HCEC 1CT (cell line): Measurements from ENCODE around the gene ARSH.
"Not testable (repeated sequence)": the region's sequence is repeated elsewhere in the genome, so short reads cannot be mapped to it uniquely, and the experiment has no call there.

ENCODE experiments used
- DNase-seq: peaks from one replicate; pipeline ENCODE4 v3.0.0-alpha.2; 2017

The ARSH gene, protein sequence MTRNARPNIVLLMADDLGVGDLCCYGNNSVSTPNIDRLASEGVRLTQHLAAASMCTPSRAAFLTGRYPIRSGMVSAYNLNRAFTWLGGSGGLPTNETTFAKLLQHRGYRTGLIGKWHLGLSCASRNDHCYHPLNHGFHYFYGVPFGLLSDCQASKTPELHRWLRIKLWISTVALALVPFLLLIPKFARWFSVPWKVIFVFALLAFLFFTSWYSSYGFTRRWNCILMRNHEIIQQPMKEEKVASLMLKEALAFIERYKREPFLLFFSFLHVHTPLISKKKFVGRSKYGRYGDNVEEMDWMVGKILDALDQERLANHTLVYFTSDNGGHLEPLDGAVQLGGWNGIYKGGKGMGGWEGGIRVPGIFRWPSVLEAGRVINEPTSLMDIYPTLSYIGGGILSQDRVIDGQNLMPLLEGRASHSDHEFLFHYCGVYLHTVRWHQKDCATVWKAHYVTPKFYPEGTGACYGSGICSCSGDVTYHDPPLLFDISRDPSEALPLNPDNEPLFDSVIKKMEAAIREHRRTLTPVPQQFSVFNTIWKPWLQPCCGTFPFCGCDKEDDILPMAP

DNA sequence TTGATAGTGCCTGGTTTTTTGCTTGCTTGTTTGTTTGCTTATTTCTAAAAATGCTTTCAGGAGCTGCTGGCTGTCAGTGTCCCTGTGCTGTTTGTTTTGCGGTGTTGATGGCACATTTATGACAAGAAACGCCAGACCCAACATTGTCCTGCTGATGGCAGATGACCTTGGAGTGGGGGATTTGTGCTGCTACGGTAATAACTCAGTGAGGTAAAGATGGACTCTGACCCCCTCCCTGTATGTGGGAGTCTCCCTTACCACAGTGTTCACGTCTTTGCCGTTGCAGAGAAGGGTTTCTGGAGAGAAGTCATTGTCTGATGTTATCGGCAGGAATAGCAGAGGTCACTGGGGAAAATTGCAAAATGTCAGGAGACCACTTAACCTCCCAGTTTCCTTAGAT lies at the start of gene ARSH:
Gene ARSH (plus strand): TSS at position 52 of the 400 bp plus-strand sequence. CDS start 67 bp downstream, at position 119.
- DNase-seq: no peak

DNA sequence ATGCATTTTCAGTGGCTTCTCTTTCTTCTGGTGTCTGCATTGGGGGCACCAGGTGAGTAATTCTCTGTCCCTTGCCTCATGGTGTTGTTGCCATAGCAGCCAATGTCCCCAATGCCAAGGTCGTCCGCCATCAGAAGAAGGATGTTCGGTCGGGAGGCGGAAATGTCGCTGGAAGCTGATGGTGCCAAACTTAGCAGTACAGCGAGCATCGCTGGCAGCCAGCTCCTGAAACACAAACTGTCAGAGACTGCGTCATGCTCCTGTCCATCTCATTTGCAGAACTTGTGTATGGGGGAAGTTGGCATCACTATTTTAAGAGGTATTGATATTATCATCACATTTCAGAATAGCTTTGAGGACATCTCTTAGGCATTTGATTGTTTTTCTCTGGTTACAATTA lies 48.1 kb upstream of the ARSH start:
- DNase-seq: no peak

DNA sequence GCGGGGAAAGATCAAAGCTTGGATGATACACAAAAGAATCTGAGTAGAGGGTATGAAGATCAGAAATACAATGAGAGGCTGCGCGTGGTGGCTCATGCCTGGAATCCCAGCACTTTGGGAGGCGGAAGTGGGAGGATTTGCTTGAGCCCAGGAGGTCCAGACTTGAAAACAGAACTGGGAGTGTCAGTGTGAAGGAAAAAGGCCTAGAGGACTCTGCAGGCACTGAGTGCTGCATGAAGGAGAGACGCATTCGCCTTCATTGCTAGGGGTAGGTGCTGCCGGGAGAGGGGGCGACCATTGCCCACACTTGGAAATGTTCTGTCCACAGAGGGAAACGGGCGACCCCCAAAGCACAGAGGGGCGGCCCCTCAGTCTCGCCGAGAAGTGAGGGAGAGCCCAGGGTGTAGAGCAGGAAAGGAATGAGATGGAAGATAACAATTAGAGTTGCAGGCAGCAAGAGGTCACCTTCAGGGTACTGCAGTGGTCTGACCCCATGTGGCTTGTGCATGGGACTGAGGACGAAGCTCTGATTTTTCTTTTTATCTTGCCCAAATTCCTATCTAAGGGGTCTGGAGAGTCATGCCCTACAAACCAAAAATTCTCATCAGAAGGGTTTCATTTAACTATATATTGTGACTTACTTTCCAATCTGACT lies 45.4 kb upstream of the ARSH start:
- DNase-seq: no peak

DNA sequence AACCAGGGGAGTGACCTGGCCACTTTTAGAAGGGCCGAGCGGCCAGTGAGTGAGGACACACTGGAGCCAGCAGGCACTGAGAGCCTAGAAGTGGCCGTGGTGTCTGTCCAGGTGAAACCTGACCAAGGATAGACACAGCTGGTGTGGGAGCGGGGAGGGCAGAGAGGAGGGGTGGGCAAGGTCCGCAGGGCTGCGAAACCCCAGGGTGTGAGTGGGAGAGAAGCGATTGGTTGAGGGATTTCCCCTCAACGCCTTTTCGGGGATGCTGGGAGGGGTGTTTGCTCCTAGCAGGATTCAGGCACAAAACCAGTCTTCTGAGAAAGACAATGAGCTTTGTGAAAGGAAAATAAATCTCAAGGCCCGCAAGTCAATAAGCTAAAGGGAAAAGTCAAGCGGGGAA lies 44.0 kb upstream of the ARSH start:
- DNase-seq: no peak

DNA sequence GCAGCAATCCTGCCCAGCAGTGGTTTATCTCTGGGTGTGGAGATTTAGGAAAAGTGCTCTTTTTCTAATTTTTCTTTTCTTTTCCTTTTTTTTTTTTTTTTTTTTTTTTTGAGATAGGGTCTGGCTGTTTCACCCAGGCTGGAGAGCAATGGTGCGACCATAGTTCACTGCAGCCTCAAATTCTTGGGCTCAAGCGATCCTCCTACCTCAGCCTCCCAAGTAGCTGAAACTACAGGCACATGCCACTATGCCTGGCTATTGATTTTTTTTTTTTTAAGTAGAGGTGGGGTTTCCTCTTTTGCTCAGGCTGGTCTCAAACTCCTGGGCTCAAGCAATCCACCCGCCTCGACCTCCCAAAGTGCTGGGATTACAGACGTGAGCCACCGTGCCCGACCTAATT lies 42.9 kb upstream of the ARSH start:
- DNase-seq: not testable (repeated sequence)

DNA sequence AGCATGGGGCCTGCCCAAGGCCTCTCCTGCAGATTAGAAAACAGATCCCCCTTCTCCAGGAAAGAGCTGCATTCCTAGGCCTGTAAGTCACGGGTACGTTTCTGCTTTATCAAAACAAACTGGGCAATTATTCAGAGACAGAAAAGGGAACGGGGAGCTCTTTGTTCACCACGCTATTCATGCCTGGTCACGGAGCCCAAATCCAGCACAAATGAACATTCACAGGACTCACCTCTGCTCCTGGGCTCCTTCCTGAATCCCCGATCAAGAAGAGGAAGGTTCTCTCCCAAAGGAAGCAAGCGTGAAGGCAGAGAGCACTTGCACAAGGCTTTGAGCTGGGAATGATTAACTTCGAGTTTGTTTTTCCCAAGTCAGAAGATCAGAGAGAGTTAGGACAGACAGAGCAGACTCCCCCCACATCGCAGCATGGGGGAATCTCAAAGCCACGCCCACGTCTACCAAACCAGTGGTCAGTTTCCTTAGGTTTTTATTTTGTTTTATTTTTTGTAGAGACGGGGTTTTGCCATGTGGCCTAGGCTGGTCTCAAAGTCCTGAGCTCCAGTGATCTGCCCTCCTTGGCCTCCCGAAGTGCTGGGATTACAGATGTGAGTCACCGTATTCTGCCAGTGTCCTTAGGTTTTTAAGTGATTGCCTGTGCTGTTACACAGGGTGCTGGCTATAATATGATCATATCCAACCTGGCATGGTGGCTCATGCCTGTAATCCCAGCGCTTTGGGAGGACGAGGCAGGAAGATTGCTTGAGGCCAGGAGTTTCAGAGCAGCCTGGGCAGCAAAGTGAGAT lies 42.2 kb upstream of the ARSH start:
- DNase-seq: peak; percentile 52

DNA sequence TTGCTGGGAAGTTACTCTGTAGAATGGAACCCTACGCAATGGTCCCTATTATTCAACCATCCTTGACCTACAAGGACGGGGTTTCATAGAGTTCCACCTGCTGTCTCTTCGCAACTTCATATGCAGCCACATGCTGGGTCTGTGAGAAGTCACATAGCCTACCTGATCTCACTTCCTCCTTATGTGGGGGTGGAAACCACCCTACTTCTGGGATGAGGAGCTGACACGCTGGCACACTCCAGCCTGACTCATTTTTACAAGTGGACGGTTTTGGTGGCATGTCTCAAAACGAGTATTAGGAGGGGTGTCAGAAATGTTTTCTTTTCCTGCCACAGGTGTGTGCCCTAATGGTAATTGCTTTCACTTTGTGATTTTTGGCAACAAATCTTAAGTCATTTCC lies 40.4 kb upstream of the ARSH start:
- DNase-seq: no peak

DNA sequence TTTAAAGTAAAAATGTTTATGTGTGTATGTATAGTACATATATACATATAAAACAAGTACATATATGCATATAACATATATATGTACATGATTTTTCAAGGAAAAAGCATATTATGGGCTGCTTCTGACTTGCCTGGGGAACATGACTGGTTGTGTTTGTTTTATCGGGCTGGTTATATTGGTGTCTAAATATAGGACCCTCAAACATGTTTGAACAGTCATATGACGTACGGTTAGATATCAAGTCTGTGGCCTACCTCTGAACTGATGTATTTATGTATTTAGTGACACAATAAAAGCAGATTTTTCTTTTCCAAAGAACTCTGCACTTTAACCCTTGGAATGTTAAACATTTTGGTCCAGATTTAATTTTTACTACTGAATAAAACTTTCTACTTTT lies 39.3 kb upstream of the ARSH start:
- DNase-seq: no peak

DNA sequence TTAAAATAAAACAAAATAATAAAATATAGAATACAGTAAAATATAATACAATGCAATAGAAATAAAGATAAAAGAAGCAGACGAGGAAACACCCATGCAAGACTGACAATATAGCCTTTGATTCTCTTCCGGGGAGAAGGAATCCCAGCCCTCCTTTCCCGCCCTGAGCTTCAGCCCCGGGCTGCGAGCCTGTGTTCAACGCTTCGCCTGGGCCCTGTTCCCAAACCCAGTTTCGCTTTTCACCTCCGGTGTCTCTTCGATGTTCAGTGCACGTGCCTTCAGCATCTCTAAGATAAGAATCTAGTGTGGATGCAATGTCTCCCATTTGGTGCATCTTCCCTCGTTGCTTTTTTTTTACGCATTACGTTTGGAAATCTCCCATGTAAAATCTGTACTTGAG lies 38.8 kb upstream of the ARSH start:
- no peak for DNase-seq

DNA sequence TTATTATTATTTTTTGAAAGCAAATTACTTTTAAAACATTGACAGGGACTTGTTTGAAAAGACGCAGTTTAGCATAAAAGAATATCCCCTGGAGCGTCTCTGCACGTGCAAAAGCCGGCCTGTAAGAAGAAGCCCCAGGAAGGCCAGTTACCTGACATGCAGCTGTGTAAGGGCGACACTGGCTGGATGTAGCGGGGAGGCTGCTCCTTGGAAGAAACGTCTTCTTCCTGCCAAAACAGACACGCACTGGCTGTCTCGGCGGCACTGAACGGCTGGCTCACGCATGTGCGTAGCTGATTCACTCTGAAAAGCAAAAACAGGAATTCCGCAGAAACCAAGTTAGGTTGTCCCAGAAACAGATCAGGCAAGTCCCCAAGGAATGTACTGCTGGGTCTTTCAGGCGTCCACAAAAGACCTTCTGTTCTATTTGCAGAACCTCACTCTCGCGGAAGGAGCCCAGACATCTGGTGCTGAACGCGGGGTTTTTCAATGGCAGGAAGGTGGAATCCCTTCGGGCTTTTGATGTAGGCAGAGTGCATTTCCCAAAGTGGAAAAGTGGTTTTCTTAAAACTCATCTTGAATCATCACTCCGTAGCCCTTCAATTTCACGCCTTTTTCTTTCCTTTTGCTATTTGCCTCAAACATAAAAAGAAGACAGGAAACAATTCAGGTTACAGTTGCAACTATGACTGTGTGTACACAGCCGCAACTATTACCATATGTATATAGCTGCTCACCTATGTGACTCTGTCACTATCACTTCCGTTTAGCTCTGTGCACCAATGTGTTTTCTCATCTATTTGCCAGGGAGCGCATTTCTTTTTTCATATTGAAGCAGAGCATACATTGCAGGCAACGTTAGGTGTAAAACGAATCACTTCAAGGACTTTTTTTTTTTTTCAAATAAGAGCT lies 38.1 kb upstream of the ARSH start:
- DNase-seq: no peak

DNA sequence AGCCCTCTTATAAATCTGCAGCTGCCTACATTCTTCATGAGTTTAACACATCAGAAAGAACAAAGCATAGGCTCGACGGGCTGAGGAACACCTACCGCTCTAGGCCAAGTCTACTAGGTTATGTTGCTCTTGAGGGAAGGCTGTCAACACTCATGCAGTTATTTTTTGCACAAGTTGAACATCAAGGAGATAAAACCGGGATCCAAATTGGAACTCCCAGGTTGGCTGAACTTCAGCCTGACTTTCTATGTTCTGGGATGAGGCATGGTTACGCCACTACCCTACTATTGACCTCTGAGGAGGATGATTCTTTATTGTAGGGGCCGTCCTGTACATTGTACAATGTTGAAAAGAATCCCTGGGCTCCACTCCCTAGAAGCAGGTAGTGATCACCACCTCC lies 37.3 kb upstream of the ARSH start:
- DNase-seq: no peak

DNA sequence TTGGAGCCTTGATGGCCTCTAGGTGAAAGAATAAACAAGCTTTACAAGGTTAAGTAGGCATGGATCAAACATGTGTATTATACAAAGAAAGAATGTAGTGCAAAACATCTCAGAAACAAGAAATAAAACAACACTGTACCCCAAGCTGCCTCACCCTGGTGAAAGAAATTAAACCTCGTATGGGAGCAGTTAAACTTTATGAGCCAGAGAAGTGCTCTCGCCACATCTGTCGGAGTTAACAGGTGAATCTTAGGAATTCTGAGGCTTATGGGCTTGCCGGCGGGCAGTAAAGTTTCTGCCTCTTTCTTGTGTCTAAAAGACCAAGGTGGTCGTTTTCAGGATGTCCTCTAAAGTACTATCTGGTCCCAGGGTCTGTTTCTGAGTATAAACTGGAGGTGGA lies 34.0 kb upstream of the ARSH start:
- no peak for DNase-seq

DNA sequence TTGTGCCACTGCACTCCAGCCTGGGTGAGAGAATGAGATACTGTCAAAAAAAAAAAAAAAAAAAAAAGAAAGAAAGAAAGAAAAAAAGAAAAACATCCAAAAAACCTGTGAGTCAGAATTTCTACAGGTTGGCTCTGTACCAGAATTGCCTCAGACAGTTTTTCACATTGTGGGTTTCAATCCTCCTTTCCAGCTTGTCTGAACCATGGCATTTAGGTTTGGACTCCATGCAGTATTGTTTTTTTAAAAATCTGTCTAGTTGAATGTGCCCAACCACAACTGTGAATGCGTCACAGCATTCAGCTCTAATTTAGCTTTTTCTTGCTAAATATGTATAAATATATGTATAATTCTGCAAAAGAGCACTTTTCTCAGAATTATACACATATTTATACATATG lies 31.4 kb upstream of the ARSH start:
- DNase-seq: no peak

DNA sequence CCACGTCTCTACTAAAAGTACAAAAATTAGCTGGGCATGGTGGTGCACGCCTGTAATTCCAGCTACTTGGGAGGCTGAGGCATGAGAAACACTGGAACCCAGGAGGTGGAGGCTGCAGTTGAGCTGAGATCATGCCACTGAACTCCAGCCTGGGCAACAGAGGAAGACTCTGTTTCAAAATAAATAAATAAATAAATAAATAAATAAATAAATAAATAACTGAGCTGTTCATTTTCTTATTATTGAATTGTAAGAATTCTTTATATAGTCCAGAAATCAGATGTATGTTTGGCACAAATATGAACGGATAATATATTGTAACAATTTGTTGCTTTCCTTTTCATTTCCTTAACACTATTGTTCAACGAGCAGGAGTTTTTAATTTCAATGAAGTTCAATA lies 27.7 kb upstream of the ARSH start:
- DNase-seq: not testable (repeated sequence)

DNA sequence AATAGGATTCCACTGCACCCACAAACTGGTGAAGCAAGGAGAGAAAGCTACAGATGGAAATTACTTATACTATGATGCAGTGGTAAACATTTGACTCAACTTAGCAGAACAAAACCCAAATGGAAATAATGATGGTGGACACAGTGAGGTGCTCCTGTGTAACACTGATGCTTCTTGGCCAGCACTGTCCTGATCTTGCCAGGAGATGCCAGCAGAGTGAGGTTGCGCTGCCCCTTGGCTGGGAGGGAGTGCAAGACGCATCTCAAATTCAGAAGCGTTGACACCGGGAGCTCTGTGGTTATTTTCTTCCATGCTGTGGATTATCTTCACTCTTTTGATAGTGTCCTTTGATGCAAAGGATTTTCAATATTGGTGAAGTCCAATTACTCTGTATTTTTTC lies 22.0 kb upstream of the ARSH start:
- no peak for DNase-seq

DNA sequence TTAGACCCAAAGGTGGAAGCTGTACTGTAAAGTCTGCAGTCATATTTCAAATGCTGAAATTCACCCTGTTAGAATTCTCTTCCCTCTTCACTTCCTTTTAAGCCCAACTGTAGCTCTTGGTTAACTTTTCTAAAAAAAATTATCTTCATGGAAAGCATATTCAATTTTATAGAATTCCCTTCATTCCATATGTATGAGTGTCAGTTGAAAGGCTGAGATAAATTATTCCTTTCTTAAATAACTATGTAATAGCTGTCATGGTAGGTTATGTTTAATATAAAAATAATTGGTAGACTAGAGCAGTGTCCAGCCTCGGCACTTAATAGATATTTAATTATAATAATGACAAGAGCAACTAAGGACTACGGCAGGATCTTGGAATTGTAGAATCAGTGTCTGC lies 16.8 kb upstream of the ARSH start:
- DNase-seq: no peak

DNA sequence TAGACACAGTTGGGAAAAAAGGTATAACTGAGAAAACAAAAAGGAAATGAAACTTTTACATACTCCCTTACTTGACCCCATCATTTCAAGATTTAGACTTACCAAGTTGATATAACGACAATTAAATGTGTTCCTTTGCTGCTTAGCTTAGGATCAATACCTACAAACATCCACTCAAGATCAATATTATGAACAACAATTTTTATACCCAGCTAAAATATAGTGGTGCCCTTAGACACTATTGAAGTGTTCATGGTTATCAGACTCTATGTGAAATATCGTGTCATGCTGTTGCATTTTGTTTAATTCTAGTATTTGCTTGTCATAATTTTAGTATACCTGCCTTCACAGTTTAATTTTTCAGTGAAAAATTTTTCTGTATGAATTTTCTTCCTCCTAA lies 4.2 kb downstream of the ARSH start:
- DNase-seq: no peak

DNA sequence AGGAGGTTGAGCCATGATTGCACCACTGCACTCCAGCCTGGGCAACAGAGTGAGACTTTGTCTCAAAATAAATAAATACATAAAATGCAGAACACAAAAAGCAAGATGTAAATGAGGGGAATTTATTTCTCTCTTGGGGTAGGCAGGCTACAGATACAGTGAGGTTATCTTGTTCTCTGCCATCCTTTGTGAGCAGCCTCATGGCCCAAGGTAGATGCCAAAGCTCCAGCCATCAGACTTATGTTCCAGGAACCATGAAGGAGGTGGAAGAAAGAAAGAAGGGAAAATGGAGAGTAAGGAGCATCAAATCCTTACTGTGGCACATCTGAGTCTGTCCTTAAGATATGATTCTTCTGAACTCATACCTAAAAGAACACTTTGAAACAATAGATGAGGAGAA lies 11.1 kb downstream of the ARSH start:
- no peak for DNase-seq

DNA sequence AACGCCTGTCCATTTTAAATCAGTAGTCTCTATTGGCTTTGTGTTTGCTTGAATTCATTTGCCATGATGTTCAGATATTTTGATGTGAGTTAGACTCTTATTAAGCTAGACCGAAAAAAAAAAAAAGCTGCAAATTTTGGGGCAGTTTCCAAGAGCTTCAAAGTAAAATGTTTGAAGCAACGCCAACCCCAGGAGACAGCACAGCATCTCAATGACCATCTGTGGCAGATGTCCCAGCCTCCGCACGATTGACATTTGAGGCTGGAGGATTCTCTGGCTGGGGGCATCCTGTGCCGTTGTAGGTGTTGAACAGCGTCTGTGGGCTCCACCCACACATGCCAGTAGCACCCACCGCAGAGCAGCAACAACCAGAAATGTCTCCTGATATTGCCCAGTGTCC lies 17.8 kb downstream of the ARSH start:
- no peak for DNase-seq

DNA sequence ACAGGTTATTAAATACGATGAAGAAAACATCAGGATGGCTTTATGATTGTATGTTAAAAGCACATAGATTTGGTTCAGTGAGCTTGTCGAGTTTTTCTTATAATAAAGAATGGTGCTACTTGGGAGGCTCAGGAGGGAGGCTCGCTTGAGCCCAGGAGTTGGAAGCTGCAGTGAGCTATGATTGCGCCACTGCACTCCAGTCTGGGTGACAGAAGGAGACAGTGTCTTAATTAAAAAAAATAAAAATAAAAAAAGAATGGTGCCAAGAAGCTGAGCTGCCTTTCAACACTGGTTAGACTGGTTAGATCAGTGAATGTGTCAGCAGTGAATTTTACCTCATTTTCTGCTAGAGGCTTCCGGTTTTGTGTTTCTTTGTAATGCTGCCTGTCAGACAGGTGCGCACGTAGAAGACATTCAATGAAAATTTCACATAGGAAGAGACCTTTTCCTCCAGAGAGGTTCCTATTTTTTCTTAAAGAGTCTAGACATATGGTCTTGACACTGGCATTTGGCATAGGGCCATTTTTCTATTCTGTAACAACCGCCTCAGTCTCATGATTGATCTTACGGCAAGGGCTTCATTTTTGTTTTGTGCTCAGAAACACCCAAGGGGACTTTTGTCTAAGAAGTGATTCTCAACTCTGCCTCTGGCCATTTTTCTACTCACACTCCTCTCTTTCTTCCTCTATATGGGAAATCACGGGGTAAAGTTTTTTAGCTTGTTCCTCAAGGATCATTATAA lies 19.9 kb downstream of the ARSH start:
- no peak for DNase-seq

DNA sequence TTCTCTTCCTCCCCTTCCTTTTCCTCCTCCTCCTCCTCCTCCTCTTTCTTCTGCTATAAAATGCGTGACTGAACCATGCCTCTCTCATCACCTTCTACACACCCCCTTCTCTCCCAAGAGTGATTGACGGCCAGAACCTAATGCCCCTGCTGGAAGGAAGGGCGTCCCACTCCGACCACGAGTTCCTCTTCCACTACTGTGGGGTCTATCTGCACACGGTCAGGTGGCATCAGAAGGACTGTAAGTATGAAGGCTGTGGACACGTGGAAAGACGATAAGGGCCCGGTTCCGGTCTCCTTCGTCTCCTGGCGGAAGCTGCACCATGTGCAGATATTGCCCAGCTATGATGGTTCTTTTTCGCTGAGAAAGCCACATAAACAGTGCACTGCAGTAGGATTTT lies 22.8 kb downstream of the ARSH start:
- DNase-seq: no peak

DNA sequence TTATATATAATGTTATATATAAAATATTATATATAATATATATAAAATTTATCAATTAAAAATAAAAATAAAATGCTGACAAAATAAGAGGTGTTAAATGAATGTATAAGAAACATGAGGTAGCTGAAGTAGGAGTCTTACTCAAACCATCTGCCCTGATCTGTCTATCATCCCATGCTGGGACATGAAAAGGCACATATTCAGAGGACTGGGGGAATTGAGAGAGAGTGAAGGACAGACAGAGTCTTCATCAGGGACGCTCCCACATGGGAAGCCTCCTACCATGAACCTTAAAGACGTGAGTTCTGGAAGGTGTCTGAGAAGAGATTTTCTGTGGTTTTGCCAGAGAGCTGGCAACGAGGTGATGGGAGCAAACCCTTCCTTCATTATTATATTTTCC lies 30.9 kb downstream of the ARSH start:
- DNase-seq: no peak
